ENCODE results near the gene VPS39. TPM values are rescaled to one million over a fixed set of nuclear protein-coding genes. Genes with fewer than 3 reads are reported as not detected.

Gene VPS39
- total RNA-seq, 1 donor from 2014 or later, result 91.9 TPM

GRCh38 chr15:42190370-42190769, 17.7 kb downstream of the VPS39 start:
- no peak for TF ChIP-seq CTCF (IDR thresholded peaks at IDR 0.05)
- H3K9me3 ChIP-seq, result no peaks in the 10 kb centered on the region
- H3K4me1 ChIP-seq, result no peaks in the 10 kb centered on the region
- DNase-seq (ENCODE audit: low spot score in 2 of 2), result no peak
- H3K36me3 ChIP-seq, result peaks cover 61 to 70% of the 10 kb centered on the region in 2 donors
- intact Hi-C loops (cut with DNase I), result no loop called here
- no peak overlapping the region for H3K4me3 ChIP-seq
- no peaks in the 10 kb centered on the region for H3K27me3 ChIP-seq
- H3K27ac ChIP-seq, result no peak overlapping the region

GRCh38 chr15:42185801-42186200, 22.3 kb downstream of the VPS39 start:
- intact Hi-C loops (cut with DNase I), result no loop called here
- H3K4me1 ChIP-seq, result no peaks in the 10 kb centered on the region
- H3K27me3 ChIP-seq, result no peaks in the 10 kb centered on the region
- H3K27ac ChIP-seq, result no peak overlapping the region
- H3K9me3 ChIP-seq, result no peaks in the 10 kb centered on the region
- DNase-seq (ENCODE audit: low spot score in 2 of 2), result no peak
- peaks cover 73 to 84% of the 10 kb centered on the region in 2 donors for H3K36me3 ChIP-seq
- H3K4me3 ChIP-seq, result no peak overlapping the region
- no peak for TF ChIP-seq CTCF (IDR thresholded peaks at IDR 0.05)

GRCh38 chr15:42184736-42185135, 23.4 kb downstream of the VPS39 start:
- H3K36me3 ChIP-seq, result peaks cover 70 to 83% of the 10 kb centered on the region in 2 donors
- no peaks in the 10 kb centered on the region for H3K4me1 ChIP-seq
- TF ChIP-seq CTCF (IDR thresholded peaks at IDR 0.05), result no peak
- no peak overlapping the region for H3K4me3 ChIP-seq
- H3K27ac ChIP-seq, result no peak overlapping the region
- no peaks in the 10 kb centered on the region for H3K9me3 ChIP-seq
- DNase-seq (ENCODE audit: low spot score in 2 of 2), result no peak
- intact Hi-C loops (cut with DNase I), result no loop called here
- H3K27me3 ChIP-seq, result no peaks in the 10 kb centered on the region

- no peaks in the 10 kb centered on the region for H3K27me3 ChIP-seq
- peaks cover 73 to 84% of the 10 kb centered on the region in 2 donors for H3K36me3 ChIP-seq
- H3K4me1 ChIP-seq, result no peaks in the 10 kb centered on the region
- no peak overlapping the region for H3K4me3 ChIP-seq
- TF ChIP-seq CTCF (IDR thresholded peaks at IDR 0.05), result no peak
- no peak for DNase-seq (ENCODE audit: low spot score in 2 of 2)
- intact Hi-C loops (cut with DNase I), result no loop called here
- no peak overlapping the region for H3K27ac ChIP-seq
- no peaks in the 10 kb centered on the region for H3K9me3 ChIP-seq
These were observed 23.8 kb downstream of the VPS39 start for GRCh38 chr15:42184296-42184695.

GRCh38 chr15:42182961-42183360, 25.1 kb downstream of the VPS39 start:
- TF ChIP-seq CTCF (IDR thresholded peaks at IDR 0.05), result no peak
- no peak overlapping the region for H3K4me3 ChIP-seq
- no peak for DNase-seq (ENCODE audit: low spot score in 2 of 2)
- no peaks in the 10 kb centered on the region for H3K4me1 ChIP-seq
- H3K27me3 ChIP-seq, result no peaks in the 10 kb centered on the region
- peaks cover 73 to 82% of the 10 kb centered on the region in 2 donors for H3K36me3 ChIP-seq
- H3K9me3 ChIP-seq, result no peaks in the 10 kb centered on the region
- intact Hi-C loops (cut with DNase I), result no loop called here
- H3K27ac ChIP-seq, result no peak overlapping the region

- DNase-seq (ENCODE audit: low spot score in 2 of 2), result no peak
- Histone ChIP-seq H3K9me3 (no peaks in the 10 kb centered on the region), H3K36me3 (peaks cover 73 to 82% of the 10 kb centered on the region in 2 donors), H3K4me1 (no peaks in the 10 kb centered on the region), H3K27ac (no peak overlapping the region), H3K27me3 (no peaks in the 10 kb centered on the region), H3K4me3 (no peak overlapping the region)
- TF ChIP-seq CTCF (IDR thresholded peaks at IDR 0.05), result no peak
- intact Hi-C loops (cut with DNase I), result no loop called here
These were observed 25.7 kb downstream of the VPS39 start for GRCh38 chr15:42182328-42182886.

Measured in ascending aorta (tissue), 2 donors.